ENCODE measurements around the gene MORN1. TPM values are rescaled to one million over a fixed set of nuclear protein-coding genes. Genes with fewer than 3 reads are reported as not detected.
A peak's percentile ranks its signal among the peaks of the same experiment; 100 is the strongest.

Gene MORN1
- total and polyA plus RNA-seq, 2 of the 4 experiments (the other 2 are of a cell fraction), result 3.0 to 4.2 TPM

DNA sequence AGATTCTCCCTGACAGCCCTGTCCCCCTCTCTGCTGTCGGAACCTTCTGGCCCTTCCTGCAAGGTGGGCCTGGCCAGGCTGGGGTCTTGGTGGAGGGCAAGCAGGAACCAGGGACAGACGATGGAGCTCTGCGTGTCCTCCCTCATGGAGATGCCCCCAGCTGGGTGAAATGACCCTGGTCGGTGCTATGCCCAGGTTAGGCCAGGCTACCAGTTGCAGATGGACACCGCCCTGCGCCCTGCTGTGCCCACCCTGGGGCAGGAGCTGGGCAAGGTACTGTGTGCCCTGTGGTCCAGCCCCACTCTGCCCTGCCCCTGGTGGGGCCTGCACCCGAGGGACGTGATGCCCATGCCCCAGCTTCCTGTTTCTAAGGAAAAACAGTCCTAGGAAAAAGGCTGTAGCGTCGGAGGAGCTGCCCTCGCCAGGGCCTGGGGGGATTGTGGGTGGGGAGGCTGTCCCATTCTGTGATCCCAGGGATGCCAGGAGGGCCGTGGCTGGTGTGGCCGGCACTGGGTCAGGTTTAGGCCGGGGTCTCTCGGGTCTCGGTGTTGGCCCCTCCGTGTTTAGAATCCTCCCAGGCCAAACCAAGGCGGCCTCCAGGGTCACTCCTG lies 77.6 kb downstream of the MORN1 start:
- H2BK5ac ChIP-seq (ENCODE audit: low read depth, low read length, poor library complexity, severe bottlenecking), result peak overlapping the region; percentile 46
- TF ChIP-seq NFE2L2 (IDR thresholded peaks at IDR 0.05; ENCODE audit: low read depth, low read length) (no peak), RAD21 (IDR thresholded peaks at IDR 0.05; ENCODE audit: low read length) (no peak), MAFK (IDR thresholded peaks at IDR 0.05; ENCODE audit: low read depth, low read length) (no peak), POLR2A (IDR thresholded peaks at IDR 0.05; ENCODE audit: low read depth, low read length) (no peak), ELK1 (IDR thresholded peaks at IDR 0.05; ENCODE audit: borderline replicate concordance, low read depth, low read length) (no peak), MAZ (IDR thresholded peaks at IDR 0.05; ENCODE audit: borderline replicate concordance, low read depth, low read length) (no peak), RFX5 (IDR thresholded peaks at IDR 0.05; ENCODE audit: low read depth, low read length) (no peak), RCOR1 (IDR thresholded peaks at IDR 0.05; ENCODE audit: insufficient replicate concordance, low read length) (no peak), CEBPB (IDR thresholded peaks at IDR 0.05; ENCODE audit: low read depth, low read length) (no peak), BHLHE40 (IDR thresholded peaks at IDR 0.05; ENCODE audit: low read depth, low read length) (no peak), FOS (IDR thresholded peaks at IDR 0.05; ENCODE audit: low read depth, low read length) (no peak), SMC3 (IDR thresholded peaks at IDR 0.05; ENCODE audit: low read depth, low read length) (no peak), MXI1 (IDR thresholded peaks at IDR 0.05; ENCODE audit: borderline replicate concordance, low read depth, low read length) (no peak), USF2 (IDR thresholded peaks at IDR 0.05; ENCODE audit: low read depth, low read length) (no peak)
- TF ChIP-seq, protein P1, sequence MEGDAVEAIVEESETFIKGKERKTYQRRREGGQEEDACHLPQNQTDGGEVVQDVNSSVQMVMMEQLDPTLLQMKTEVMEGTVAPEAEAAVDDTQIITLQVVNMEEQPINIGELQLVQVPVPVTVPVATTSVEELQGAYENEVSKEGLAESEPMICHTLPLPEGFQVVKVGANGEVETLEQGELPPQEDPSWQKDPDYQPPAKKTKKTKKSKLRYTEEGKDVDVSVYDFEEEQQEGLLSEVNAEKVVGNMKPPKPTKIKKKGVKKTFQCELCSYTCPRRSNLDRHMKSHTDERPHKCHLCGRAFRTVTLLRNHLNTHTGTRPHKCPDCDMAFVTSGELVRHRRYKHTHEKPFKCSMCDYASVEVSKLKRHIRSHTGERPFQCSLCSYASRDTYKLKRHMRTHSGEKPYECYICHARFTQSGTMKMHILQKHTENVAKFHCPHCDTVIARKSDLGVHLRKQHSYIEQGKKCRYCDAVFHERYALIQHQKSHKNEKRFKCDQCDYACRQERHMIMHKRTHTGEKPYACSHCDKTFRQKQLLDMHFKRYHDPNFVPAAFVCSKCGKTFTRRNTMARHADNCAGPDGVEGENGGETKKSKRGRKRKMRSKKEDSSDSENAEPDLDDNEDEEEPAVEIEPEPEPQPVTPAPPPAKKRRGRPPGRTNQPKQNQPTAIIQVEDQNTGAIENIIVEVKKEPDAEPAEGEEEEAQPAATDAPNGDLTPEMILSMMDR (conservative IDR thresholded peaks at IDR 0.05; ENCODE audit: low read depth, low read length), result no peak

More for the DNA sequence above, 77.6 kb downstream of the MORN1 start:
- Histone ChIP-seq H3K9me3 (ENCODE audit: control insufficient read depth, insufficient read depth, low read length) (no peaks in the 10 kb centered on the region), H2AK5ac (ENCODE audit: low read depth, low read length) (peak overlapping the region; percentile 87), H4K8ac (ENCODE audit: low read depth in 2 of 2, low read length in 2 of 2) (peak overlapping the region; percentile 80 to 81), H4K5ac (ENCODE audit: low read depth, low read length) (peak overlapping the region; percentile 73), H2BK15ac (ENCODE audit: low read depth, low read length) (no peak overlapping the region; the same call in 2 of the 3 replicates), H2BK20ac (ENCODE audit: low read depth, low read length) (no peak overlapping the region), H3K27ac (ENCODE audit: insufficient read depth, low read length) (peak overlapping the region; percentile 68), H3K23ac (ENCODE audit: low read depth, low read length) (peak overlapping the region; percentile 49; the same call in 1 of the 2 replicates), H3K4ac (ENCODE audit: low read depth, low read length) (peak overlapping the region; percentile 88), H3K18ac (ENCODE audit: low read depth, low read length) (peak overlapping the region; percentile 42; the same call in 1 of the 2 replicates), H3K27me3 (ENCODE audit: control insufficient read depth, insufficient read depth, low read length) (no peaks in the 10 kb centered on the region), H4K91ac (ENCODE audit: insufficient read depth, low read depth, low read length) (peak overlapping the region; percentile 85), H3K36me3 (ENCODE audit: control insufficient read depth, insufficient read depth, low read length) (peaks cover 8% of the 10 kb centered on the region; the same call in 1 of the 2 replicates), H2BK120ac (ENCODE audit: low read depth, low read length) (peak overlapping the region; percentile 74), H3K56ac (ENCODE audit: extremely low read depth, insufficient read depth, low read length) (no peak overlapping the region), H3K14ac (replicated peaks; ENCODE audit: low read depth, low read length) (peak overlapping the region; percentile 85), H3K4me3 (ENCODE audit: insufficient read depth, low read depth, low read length) (peak overlapping the region; percentile 44), H2AFZ (replicated peaks; ENCODE audit: low read length, poor library complexity) (peak overlapping the region; percentile 77), H3K4me1 (ENCODE audit: control insufficient read depth, insufficient read depth, low read length) (peaks cover 32% of the 10 kb centered on the region), H4K20me1 (ENCODE audit: insufficient read depth, low read length) (0 out of 2 replicates have a peak, but pooled peaks cover 7% of the 10 kb centered on the region), H3K9ac (ENCODE audit: low read depth, low read length) (peak overlapping the region; percentile 82), H3K4me2 (ENCODE audit: low read depth, low read length) (peak overlapping the region; percentile 73), H2AK9ac (replicated peaks; ENCODE audit: low read depth, low read length, poor library complexity) (peak overlapping the region; percentile 99), H3K79me1 (ENCODE audit: low read depth in 1 of 2, low read length in 2 of 2) (peaks cover 0 to 37% of the 10 kb centered on the region in 2 experiments; a peak in 1 of 4 replicates), H3K9me1 (ENCODE audit: insufficient read depth, low read length) (0 out of 2 replicates have a peak, but pooled peaks cover 4% of the 10 kb centered on the region)
- 67% methylated on average over 8 of the region's 18 CpGs; no CpG with 5 or more reads in 1 of the 2 experiments for WGBS, 2 experiments (ENCODE audit: extremely low coverage in 2 of 2, insufficient read length in 1 of 2)
- DNase-seq (no peak), ATAC-seq (ENCODE audit: low read depth) (no peak)
- in situ Hi-C loops (cut with MboI; ENCODE audit: low sequenced_read_pairs) (no loop called here), intact Hi-C loops (cut with micrococcal nuclease) (loop anchor here (5.0 kb wide), 2 partner anchors 69 to 116 kb away; no protein-coding TSS in a partner anchor), dilution Hi-C loops (cut with HindIII; ENCODE audit: low sequenced_read_pairs, unreplicated experiment) (no loop called here)
- POLR2A ChIA-PET (ENCODE audit: unreplicated experiment), result no interaction called here
- no TSS peak for BruUV-seq (replicated peaks)
- CTCF ChIA-PET, result interaction anchor here (0.7 kb wide), 1 partner anchor 80 kb away, joined by 3 read pairs; no protein-coding TSS in a partner anchor

Measured in IMR-90 (cell line).